ELR (cell line): ENCODE measurements around the gene BEND6.

Experiments used
- DNase-seq: peaks from one replicate; pipeline ENCODE4 v3.0.0-alpha.2; 2015; ENCODE audit warnings: low read depth

The BEND6 gene

GRCh38 chr6:56940977-56941376, 13.9 kb upstream of the BEND6 start:
- no peak for DNase-seq

DNA sequence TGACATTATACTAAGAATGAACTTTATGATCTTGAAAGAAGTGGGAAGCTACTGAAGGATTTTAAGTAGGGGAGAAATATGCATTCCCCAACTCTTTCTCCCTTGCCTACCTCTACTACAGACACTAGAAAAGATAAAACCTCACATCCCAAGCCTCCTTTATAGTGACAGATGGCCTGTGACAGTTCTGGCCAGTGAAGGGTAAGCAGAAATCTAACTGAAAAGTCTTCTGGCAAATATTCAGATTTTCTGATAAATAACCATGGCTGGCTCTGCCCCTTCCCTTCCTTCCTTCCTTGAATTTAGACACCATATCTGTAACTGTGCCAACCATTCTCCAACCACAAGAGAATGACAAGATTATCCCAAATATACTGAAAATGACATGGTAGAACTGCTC, 10.2 kb upstream of the BEND6 start:
- no peak for DNase-seq

GRCh38 chr6:56946368-56946767, 8.5 kb upstream of the BEND6 start:
- no peak for DNase-seq

DNA sequence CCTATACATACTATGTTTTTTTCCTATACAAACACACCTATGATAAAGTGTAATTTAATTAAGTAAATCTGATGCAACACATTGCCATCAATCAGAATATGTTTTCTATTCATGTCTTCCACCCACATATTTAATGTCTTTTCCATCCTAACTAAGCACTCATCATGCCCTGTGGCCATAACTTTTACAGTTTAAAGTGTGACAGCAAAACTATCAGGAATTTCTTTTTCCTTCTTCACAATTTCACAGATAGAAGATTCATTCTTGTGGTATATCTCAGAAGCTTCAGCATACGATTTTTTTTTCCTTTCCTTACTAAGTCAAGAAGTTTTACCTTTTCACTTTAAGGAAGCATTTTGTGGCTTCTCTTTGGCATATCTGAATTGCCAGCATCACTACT, 7.0 kb upstream of the BEND6 start:
- no peak for DNase-seq

DNA sequence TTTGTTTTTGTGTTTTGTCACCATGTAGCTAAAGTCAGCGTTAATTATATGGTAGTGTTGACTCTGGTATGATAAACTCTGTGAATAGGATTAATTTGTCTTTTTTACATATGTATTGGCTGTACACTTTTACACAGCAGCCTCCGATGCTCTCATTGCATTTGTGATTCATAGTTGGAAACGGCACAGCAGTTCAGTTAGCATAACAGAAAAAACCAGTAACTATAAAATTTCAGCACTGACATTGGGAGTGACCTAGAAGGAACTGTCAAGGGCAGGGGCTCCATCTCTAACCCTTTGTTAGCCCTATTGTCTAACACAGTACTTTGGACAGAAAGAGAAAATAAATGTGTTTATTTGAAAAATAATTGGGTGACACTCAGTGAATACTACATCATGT, 5.6 kb upstream of the BEND6 start:
- peak; percentile 36 for DNase-seq

DNA sequence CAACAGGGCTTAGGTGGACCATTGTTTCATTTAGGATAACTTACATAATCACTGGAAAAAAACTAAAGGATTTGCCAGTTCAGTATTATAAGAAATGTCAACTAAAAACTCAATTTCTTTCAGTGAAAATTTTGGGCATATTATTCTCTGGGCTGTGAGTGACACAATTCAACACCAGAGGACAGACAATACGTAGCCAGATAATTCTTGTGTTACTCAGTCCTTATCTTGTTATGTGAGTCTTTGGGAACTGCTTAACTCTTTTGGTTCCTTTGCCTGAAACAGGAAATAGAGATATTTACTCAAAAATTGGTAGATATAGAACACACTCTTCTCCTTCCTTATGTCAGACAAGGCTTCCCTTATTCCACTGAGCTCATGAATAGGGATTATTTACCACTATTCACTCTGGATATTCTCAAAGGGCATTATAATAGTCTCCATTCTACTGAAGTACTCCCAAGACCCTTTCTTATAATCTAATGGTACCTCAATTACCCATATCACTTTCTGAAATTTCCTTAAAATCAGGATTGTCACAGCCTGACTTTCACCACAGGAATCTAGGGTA, 4.9 kb upstream of the BEND6 start:
- DNase-seq: no peak

GRCh38 chr6:56951049-56951831, 3.7 kb upstream of the BEND6 start:
- no peak for DNase-seq

DNA sequence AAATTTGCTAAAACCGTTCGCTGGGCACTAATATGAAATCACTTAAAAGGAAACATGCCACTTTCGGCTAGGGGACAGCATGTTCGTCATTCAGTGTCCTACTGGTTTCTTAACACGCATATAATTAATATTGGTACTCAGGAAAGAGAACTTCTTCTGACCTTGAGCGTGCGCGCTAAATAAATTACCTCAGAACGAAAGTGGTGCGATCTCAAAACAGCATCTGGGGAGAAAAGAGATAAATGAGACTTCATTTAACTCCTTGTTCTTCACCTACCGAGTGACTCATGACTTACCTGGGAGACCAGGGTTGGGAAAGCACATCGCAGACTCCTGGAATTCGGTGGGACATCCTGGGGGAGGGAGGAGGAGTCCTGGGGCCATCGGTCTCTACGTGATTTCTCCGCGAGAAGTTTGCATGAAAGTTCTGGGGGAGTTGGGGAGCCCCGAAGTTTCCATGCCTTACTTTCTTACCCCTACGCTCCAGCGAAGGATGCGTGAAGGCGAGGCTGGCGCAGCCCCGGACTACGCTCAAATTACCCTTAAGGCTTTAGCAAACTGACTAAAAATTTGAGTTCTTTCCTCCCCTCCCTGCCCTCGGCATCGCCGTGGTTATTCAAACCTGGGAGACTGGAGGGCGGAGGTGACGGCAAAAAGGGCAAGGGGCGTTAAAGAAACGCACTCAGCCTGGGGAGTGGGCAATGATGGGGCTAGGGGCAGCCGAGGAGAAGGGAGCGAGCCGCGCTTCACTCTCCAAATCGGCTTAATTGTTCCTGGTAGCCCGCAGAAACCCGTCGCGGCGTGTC, 1.1 kb upstream of the BEND6 start:
- peak; percentile 47 for DNase-seq

- peak; percentile 95 for DNase-seq
Measured at GRCh38 chr6:56955171-56956155, 556 bp downstream of the BEND6 start.

DNA sequence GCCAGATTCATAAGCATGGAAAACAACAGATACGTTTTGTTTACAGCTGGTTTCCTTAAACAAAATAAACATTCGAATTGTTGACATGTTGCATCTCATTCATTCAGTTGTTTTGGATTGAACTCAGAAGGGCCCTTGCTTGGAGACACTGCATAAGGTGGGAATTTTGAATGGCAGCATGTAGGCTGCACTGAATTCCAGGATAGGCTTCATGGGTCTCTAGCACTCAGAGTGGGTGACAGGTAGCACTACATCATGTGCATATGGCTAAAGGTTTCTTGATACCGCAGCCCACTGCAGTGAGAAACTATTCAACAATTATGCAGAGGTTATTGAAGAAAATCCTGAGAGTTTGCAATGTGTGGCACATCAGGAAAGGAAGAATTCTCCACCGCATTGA, 1.6 kb downstream of the BEND6 start:
- DNase-seq: no peak

GRCh38 chr6:56957856-56958255, 2.9 kb downstream of the BEND6 start:
- DNase-seq: no peak

DNA sequence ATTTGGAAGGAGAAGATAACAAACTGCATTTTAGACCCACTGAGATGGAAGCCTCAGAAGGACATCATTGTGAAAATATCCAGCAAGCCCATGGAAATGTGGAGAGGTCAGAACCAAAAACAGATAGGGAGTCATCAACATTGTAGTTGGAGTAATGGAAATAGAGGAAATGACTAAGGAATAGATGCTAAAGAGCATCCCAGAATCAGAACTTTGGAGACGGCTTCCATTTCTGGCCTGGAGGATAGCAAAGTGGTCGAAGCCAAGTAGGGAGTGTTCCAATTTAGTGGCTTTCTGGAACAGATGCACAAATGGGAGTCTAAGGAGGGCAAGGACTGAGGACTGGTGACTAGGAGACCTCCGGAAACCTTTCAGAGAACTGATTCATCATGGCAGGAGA, 3.6 kb downstream of the BEND6 start:
- DNase-seq: peak; percentile 67

- no peak for DNase-seq
Measured at GRCh38 chr6:56959094-56959493, 4.2 kb downstream of the BEND6 start.

- DNase-seq: peak; percentile 85
Measured at GRCh38 chr6:56959938-56960337, 5.0 kb downstream of the BEND6 start.

DNA sequence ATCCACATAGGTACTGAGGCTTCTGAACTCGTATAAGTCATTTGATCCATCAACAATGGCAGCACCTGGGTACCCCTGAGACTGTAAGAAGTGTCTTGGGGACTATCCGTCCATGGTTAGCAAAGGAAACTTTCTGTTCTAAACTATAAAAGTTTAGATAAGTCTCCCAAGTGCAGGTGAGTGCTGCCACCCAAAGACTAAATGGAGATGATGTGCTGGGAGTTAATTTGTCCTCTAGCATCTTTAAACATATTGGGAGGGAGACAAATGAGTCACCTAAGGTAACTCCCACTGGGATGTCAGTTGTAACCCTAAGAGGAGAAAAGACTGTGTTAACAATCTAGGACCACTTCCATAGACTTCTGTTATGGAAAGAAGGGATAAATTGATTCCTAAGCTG, 6.2 kb downstream of the BEND6 start:
- DNase-seq: no peak

DNA sequence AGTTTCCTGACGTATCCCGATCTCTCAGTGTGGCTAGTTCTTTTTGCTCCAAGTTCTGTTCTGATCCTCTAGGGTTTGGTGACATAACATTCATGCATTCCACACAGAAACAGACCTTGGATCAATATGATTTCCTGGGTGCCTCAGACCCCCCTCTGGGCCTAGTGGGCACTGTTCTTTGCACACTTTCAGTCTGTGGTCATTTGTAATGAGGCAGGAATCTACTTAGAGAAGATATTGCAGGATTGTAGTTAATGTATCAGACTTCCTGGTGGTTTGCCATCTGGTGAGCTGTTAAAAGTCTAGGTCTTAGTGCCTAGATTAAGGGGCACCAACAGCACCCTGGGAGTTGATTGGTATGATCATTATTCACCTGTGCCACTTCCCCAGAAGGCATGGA, 7.5 kb downstream of the BEND6 start:
- peak; percentile 61 for DNase-seq

- no peak for DNase-seq
Measured at GRCh38 chr6:56963043-56963442, 8.1 kb downstream of the BEND6 start.

- DNase-seq: no peak
Measured at GRCh38 chr6:56963793-56964192, 8.9 kb downstream of the BEND6 start.

GRCh38 chr6:56965126-56965525, 10.2 kb downstream of the BEND6 start:
- DNase-seq: no peak

GRCh38 chr6:56970849-56971248, 15.9 kb downstream of the BEND6 start:
- no peak for DNase-seq

DNA sequence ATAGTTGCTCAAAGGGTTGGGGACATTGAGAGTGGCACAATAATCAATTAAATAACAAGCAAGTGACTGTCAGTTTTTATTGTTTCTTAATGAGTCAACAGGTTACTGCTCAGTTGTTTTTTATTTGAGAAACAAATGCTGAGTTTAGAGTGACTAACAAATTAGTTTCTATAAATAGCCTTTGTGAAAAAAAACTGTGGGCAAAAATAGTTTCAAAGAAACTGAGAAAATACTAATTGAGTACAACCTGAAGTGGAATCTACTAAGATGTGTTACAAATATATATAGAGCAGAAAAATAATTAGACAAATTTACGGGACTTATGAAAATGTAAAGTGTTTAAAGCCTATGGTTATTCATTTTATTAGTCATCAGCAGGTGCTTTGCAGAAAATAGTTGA, 22.3 kb downstream of the BEND6 start:
- no peak for DNase-seq

GRCh38 chr6:56978530-56978929, 23.6 kb downstream of the BEND6 start:
- no peak for DNase-seq
